Ishikawa (cell line): Measurements from ENCODE around the gene PRKCZ.
A peak's percentile ranks its signal among the peaks of the same experiment; 100 is the strongest.

ENCODE experiments used
- CEBPB ChIP-seq: IDR thresholded peaks from 2 replicates; pipeline ENCODE4 v1.6.1; 2012
- CREB1 ChIP-seq: IDR thresholded peaks from 2 replicates; pipeline ENCODE4 v1.6.1; 2012; ENCODE audit warnings: low read depth
- EGR1 ChIP-seq: IDR thresholded peaks from 2 replicates; pipeline ENCODE4 v1.6.1; 2012
- EP300 ChIP-seq: IDR thresholded peaks from 2 replicates; pipeline ENCODE4 v1.6.1; 2012; ENCODE audit warnings: borderline replicate concordance
- FOXM1 ChIP-seq: IDR thresholded peaks from 2 replicates; pipeline ENCODE4 v1.6.1; 2012; ENCODE audit warnings: low read depth, borderline replicate concordance
- NFIC ChIP-seq: IDR thresholded peaks from 2 replicates; pipeline ENCODE4 v1.6.1; 2012
- RAD21 ChIP-seq: IDR thresholded peaks from 2 replicates; pipeline ENCODE4 v1.6.1; 2012; ENCODE audit warnings: low read depth
- REST ChIP-seq: IDR thresholded peaks from 2 replicates; pipeline ENCODE4 v1.6.1; 2012; ENCODE audit warnings: low read depth, mild to moderate bottlenecking
- TAF1 ChIP-seq: IDR thresholded peaks from 2 replicates; pipeline ENCODE4 v1.6.1; 2012; ENCODE audit warnings: low read depth, mild to moderate bottlenecking
- TCF12 ChIP-seq: IDR thresholded peaks from 2 replicates; pipeline ENCODE4 v1.6.1; 2012; ENCODE audit warnings: low read depth
- TEAD4 ChIP-seq: IDR thresholded peaks from 2 replicates; pipeline ENCODE4 v1.6.1; 2012
- YY1 ChIP-seq: IDR thresholded peaks from 2 replicates; pipeline ENCODE4 v1.6.1; 2012; ENCODE audit warnings: low read depth
- ZBTB7A ChIP-seq: IDR thresholded peaks from 2 replicates; pipeline ENCODE4 v1.6.1; 2012; ENCODE audit warnings: low read depth
- TF ChIP-seq, protein P1 (sequence below): IDR thresholded peaks from 2 replicates; pipeline ENCODE4 v1.6.1; 2012
- TF ChIP-seq, protein P2 (sequence below): IDR thresholded peaks from 2 replicates; pipeline ENCODE4 v1.6.1; 2012

PRKCZ gene

GRCh38 chr1:2233997-2234761, 184.0 kb downstream of the PRKCZ start:
- TF ChIP-seq TCF12 (no peak), CEBPB (peak; percentile 85), NFIC (no peak)
- TF ChIP-seq, protein P1, sequence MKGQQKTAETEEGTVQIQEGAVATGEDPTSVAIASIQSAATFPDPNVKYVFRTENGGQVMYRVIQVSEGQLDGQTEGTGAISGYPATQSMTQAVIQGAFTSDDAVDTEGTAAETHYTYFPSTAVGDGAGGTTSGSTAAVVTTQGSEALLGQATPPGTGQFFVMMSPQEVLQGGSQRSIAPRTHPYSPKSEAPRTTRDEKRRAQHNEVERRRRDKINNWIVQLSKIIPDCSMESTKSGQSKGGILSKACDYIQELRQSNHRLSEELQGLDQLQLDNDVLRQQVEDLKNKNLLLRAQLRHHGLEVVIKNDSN: no peak

DNA sequence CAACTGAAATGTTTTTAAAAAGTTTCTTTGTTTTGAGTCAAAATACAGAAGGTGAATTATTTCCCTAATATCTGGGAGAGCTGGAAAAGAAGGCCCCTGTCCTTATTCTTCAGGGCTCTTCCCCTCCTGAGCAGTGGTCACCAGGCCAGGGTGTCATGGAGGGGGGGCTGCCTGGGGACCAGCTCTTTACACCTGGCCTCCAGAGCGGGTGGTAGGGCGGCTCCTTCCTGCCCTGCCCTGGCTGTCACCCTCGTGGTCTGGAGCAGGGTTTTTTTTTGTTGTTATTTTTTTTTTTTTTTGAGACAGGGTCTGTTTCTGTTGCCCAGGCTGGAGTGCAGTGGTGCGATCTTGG, 184.5 kb downstream of the PRKCZ start:
- TF ChIP-seq TAF1 (no peak), TCF12 (no peak), REST (no peak), TEAD4 (no peak), CREB1 (no peak), YY1 (no peak), RAD21 (no peak), EGR1 (no peak), EP300 (no peak), NFIC (no peak), CEBPB (no peak), ZBTB7A (no peak), FOXM1 (no peak)
- TF ChIP-seq, protein P2, sequence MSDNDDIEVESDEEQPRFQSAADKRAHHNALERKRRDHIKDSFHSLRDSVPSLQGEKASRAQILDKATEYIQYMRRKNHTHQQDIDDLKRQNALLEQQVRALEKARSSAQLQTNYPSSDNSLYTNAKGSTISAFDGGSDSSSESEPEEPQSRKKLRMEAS: no peak
- TF ChIP-seq, protein P1: no peak
